ENCODE measurements around the gene PIP4K2A. TPM values are rescaled to one million over a fixed set of nuclear protein-coding genes. Genes with fewer than 3 reads are reported as not detected.
A peak's percentile ranks its signal among the peaks of the same experiment; 100 is the strongest.

PIP4K2A gene
- total RNA-seq, 4 donors from 2014 or later, result 3.1 to 19.1 (median 7.6) TPM

DNA sequence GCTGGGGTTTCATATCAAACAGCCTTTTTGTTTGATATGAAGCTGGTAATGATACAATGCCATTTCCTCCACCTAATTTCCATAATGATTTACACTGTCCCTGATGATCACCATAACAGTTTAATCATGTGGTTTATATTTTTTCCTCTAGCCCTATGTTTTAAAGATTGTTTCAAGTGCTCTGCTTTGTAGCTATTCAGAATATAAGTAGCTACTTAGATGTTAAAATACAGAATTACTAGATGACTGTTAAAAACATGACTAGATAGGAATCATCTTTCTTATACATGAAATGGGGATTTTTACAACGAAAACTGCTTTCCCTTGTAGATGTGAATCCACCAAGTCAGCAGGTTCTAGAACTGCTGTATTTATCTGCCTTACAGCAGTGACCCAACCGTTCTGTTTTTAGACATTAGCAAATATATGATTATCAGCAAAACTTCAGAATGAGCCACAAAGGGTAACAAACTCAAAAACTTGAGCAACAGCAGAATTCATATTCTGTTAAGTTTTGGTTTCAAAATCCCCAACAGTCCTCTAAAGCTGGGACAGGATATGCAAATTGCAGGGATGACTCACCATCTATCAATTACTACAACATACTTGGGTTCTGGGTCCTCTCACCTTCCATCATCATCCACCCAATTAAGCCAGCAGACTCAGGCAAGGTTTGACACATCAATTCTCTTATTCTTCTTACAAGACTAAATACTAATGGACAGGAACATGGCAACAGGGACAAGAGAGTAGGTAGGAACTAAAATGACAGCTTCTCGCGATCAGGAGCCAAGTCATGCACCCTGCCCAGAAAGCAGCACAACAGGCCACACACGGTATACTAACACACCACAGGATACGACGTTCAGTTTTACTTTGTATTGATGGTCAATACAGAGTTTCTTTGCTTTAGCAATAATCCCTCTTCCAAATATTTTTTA lies 83.9 kb downstream of the PIP4K2A start:
- Histone ChIP-seq H3K4me3 (peak overlapping the region in 1 of 4 donors; percentile 16), H3K4me1 (peaks cover 0 to 69% (median 16%) of the 10 kb centered on the region in 3 donors), H3K9me3 (no peaks in the 10 kb centered on the region), H3K27ac (peak overlapping the region; percentile 9 to 67 (median 54)), H3K36me3 (no peaks in the 10 kb centered on the region), H3K27me3 (no peaks in the 10 kb centered on the region)
- no peak for DNase-seq
- peak in 1 of 4 donors; percentile 12 for TF ChIP-seq POLR2A (IDR thresholded peaks at IDR 0.05)
- TF ChIP-seq, protein P1, sequence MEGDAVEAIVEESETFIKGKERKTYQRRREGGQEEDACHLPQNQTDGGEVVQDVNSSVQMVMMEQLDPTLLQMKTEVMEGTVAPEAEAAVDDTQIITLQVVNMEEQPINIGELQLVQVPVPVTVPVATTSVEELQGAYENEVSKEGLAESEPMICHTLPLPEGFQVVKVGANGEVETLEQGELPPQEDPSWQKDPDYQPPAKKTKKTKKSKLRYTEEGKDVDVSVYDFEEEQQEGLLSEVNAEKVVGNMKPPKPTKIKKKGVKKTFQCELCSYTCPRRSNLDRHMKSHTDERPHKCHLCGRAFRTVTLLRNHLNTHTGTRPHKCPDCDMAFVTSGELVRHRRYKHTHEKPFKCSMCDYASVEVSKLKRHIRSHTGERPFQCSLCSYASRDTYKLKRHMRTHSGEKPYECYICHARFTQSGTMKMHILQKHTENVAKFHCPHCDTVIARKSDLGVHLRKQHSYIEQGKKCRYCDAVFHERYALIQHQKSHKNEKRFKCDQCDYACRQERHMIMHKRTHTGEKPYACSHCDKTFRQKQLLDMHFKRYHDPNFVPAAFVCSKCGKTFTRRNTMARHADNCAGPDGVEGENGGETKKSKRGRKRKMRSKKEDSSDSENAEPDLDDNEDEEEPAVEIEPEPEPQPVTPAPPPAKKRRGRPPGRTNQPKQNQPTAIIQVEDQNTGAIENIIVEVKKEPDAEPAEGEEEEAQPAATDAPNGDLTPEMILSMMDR (IDR thresholded peaks at IDR 0.05), result no peak
- 58 to 71% methylated on average over 7 of the region's 7 CpGs for WGBS, 2 donors
- intact Hi-C loops (cut with DNase I), result no loop called here

DNA sequence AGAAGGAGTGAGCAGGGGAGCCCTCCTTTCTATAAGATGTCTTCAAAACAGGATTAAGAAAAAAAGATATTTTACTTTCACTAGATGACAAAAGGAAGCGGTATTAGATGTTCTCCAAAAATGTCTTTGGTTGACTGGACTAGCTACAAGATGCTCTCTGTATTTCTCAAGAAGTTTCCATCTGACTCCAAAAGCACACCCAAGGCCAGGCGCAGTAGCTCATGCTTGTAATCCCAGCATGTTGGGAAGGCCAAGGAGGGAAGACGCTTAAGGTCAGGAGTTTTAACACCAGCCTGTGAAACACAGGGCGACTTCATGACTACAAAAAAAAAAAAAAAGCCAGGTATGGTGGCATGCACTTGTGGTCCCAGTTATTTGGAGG lies 84.5 kb downstream of the PIP4K2A start:
- H3K4me1 ChIP-seq, result peaks cover 0 to 75% (median 16%) of the 10 kb centered on the region in 3 donors
- WGBS, 2 donors, result 73 to 78% methylated on average over 4 of the region's 4 CpGs
- peak overlapping the region in 3 of 4 donors; percentile 47 to 67 (median 62) for H3K27ac ChIP-seq
- no peak overlapping the region for H3K4me3 ChIP-seq
- intact Hi-C loops (cut with DNase I), result no loop called here
- no peaks in the 10 kb centered on the region for H3K9me3 ChIP-seq
- TF ChIP-seq POLR2A (IDR thresholded peaks at IDR 0.05), result no peak
- TF ChIP-seq, protein P1 (IDR thresholded peaks at IDR 0.05), result no peak
- no peak for DNase-seq
- H3K27me3 ChIP-seq, result no peaks in the 10 kb centered on the region
- H3K36me3 ChIP-seq, result no peaks in the 10 kb centered on the region

DNA sequence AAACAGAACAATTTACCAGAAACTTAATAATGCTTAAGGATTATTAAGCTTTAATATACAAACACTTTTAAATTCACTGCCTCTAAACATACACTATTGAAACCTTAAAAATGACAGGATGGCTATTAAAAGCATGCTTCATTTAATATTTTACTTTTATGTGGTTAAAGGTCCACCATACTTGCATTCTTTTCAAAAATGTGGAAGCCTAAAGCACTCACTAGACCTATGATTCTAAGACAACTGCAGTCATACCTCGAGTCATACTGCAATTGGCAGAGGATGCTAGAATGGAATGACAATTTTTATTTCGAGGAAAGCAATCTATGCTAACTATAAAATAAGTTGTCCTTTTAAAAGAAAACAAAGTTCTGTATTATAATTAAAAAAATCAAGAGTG lies 85.3 kb downstream of the PIP4K2A start:
- Histone ChIP-seq H3K4me3 (no peak overlapping the region), H3K27ac (no peak overlapping the region), H3K4me1 (peaks cover 5 to 82% (median 16%) of the 10 kb centered on the region in 3 donors), H3K27me3 (no peaks in the 10 kb centered on the region), H3K36me3 (no peaks in the 10 kb centered on the region), H3K9me3 (no peaks in the 10 kb centered on the region)
- intact Hi-C loops (cut with DNase I), result no loop called here
- no peak for TF ChIP-seq POLR2A (IDR thresholded peaks at IDR 0.05)
- TF ChIP-seq, protein P1 (IDR thresholded peaks at IDR 0.05), result no peak
- DNase-seq, result no peak
- WGBS, 2 donors, result 62 to 78% methylated on average over 2 of the region's 2 CpGs

DNA sequence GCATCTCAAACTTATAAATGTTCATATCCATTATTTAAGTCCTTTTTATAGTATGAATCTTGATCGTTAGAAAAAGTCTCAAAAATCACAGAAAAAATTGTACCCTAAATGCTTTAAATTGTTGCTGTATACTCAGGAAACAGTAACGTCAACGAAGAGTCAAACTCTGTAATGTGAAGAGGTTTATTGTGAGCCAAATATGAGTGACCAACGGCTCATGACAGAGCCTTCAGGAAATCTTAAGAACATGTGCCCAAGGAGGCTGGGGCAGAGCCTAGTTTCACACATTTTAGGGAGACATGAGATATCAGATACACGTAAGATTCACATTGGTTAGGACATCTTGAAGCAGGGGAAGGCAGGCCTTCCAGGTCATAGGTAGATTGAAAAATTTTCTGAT lies 86.1 kb downstream of the PIP4K2A start:
- WGBS, 2 donors, result 78 to 85% methylated on average over 5 of the region's 5 CpGs
- H3K36me3 ChIP-seq, result no peaks in the 10 kb centered on the region
- no peak overlapping the region for H3K27ac ChIP-seq
- DNase-seq, result no peak
- H3K4me3 ChIP-seq, result no peak overlapping the region
- H3K4me1 ChIP-seq, result peaks cover 11 to 82% (median 17%) of the 10 kb centered on the region in 3 donors
- H3K9me3 ChIP-seq, result no peaks in the 10 kb centered on the region
- intact Hi-C loops (cut with DNase I), result no loop called here
- no peaks in the 10 kb centered on the region for H3K27me3 ChIP-seq
- TF ChIP-seq, protein P1 (IDR thresholded peaks at IDR 0.05), result no peak
- no peak for TF ChIP-seq POLR2A (IDR thresholded peaks at IDR 0.05)

DNA sequence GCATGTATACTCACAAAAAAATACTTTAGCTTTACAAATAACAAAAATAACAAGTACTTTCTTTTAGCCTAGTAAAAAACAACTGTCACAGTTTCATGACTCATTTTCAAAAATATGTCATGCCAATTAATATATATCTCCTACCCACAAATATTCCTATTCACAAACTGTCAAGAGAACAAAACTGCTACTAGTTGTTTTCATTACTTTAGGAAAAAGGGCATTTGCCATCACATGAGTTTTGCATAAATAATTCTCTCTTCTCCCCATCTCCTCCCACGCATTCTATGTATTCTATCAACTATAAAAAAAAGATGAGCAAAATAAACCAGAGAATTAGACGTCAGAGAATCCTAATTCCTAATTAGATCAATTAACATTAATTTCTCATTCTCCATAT lies 87.6 kb downstream of the PIP4K2A start:
- intact Hi-C loops (cut with DNase I), result no loop called here
- DNase-seq, result no peak

More for the DNA sequence above, 87.6 kb downstream of the PIP4K2A start:
- peaks cover 11 to 72% (median 19%) of the 10 kb centered on the region in 3 donors for H3K4me1 ChIP-seq
- H3K9me3 ChIP-seq, result no peaks in the 10 kb centered on the region
- 61 to 74% methylated on average over 2 of the region's 2 CpGs for WGBS, 2 donors
- no peaks in the 10 kb centered on the region for H3K36me3 ChIP-seq
- H3K27me3 ChIP-seq, result no peaks in the 10 kb centered on the region
- H3K27ac ChIP-seq, result no peak overlapping the region
- H3K4me3 ChIP-seq, result no peak overlapping the region
- no peak for TF ChIP-seq POLR2A (IDR thresholded peaks at IDR 0.05)
- TF ChIP-seq, protein P1 (IDR thresholded peaks at IDR 0.05), result no peak
